ENCODE data around the gene PRKCZ. TPM values are rescaled to one million over a fixed set of nuclear protein-coding genes. Genes with fewer than 3 reads are reported as not detected.
A peak's percentile ranks its signal among the peaks of the same experiment; 100 is the strongest.

The PRKCZ gene
- total and polyA plus RNA-seq, 2 donors (not counting 1 experiment from before 2014, with no cell fraction given): 1.6 to 2.0 TPM

- TF ChIP-seq CTCF (conservative IDR thresholded peaks at IDR 0.05 in 1 of 2, IDR thresholded peaks at IDR 0.05 in 1 of 2; ENCODE audit: low read depth in 1 of 2, low read length in 2 of 2) (no peak), EZH2 (IDR thresholded peaks at IDR 0.05; ENCODE audit: low read length, missing control alignments) (no peak)
- H3K36me3 ChIP-seq (ENCODE audit: control insufficient read depth, insufficient read depth, low read length): no peaks in the 10 kb centered on the region
- H3K4me3 ChIP-seq (replicated peaks in 1 of 4; ENCODE audit: control extremely low read depth in 1 of 4, insufficient read depth in 1 of 4, low read depth in 3 of 4, low read length in 4 of 4): no peak overlapping the region
- no peak overlapping the region for H3K9ac ChIP-seq (ENCODE audit: insufficient read depth, low read length)
- H4K20me1 ChIP-seq (ENCODE audit: control insufficient read depth, extremely low read depth, insufficient read depth, low read length): no peaks in the 10 kb centered on the region
- peaks cover 2% of the 10 kb centered on the region for H3K27me3 ChIP-seq (ENCODE audit: control insufficient read depth, insufficient read depth, low read length)
- no peak overlapping the region for H3K4me2 ChIP-seq (ENCODE audit: extremely low read depth, insufficient read depth, low read length)
- no peak overlapping the region for H2AFZ ChIP-seq (ENCODE audit: low read length)
- H3K27ac ChIP-seq (ENCODE audit: insufficient read depth, low read length): no peak overlapping the region
- no peaks in the 10 kb centered on the region for H3K4me1 ChIP-seq (ENCODE audit: control insufficient read depth, extremely low read depth, insufficient read depth, low read length)
- H3K9me3 ChIP-seq (ENCODE audit: control insufficient read depth, insufficient read depth, low read depth, low read length): no peaks in the 10 kb centered on the region
- DNase-seq (ENCODE audit: low read depth in 2 of 2): no peak
- no peaks in the 10 kb centered on the region for H3K79me2 ChIP-seq (ENCODE audit: control insufficient read depth, insufficient read depth, low read length)
Observed at GRCh38 chr1:2042830-2043773, 7.1 kb upstream of the PRKCZ start.

GRCh38 chr1:2043886-2044285 is 6.3 kb upstream of the PRKCZ start:
- no peak for TF ChIP-seq EZH2 (IDR thresholded peaks at IDR 0.05; ENCODE audit: low read length, missing control alignments)
- TF ChIP-seq CTCF (conservative IDR thresholded peaks at IDR 0.05 in 1 of 2, IDR thresholded peaks at IDR 0.05 in 1 of 2; ENCODE audit: low read depth in 1 of 2, low read length in 2 of 2): no peak
- Histone ChIP-seq H3K4me1 (ENCODE audit: control insufficient read depth, extremely low read depth, insufficient read depth, low read length) (no peaks in the 10 kb centered on the region), H3K27ac (ENCODE audit: insufficient read depth, low read length) (no peak overlapping the region), H3K4me3 (replicated peaks in 1 of 4; ENCODE audit: control extremely low read depth in 1 of 4, insufficient read depth in 1 of 4, low read depth in 3 of 4, low read length in 4 of 4) (no peak overlapping the region), H3K9me3 (ENCODE audit: control insufficient read depth, insufficient read depth, low read depth, low read length) (no peaks in the 10 kb centered on the region), H2AFZ (ENCODE audit: low read length) (no peak overlapping the region), H3K27me3 (ENCODE audit: control insufficient read depth, insufficient read depth, low read length) (peaks cover 2% of the 10 kb centered on the region), H3K36me3 (ENCODE audit: control insufficient read depth, insufficient read depth, low read length) (no peaks in the 10 kb centered on the region), H3K9ac (ENCODE audit: insufficient read depth, low read length) (no peak overlapping the region), H4K20me1 (ENCODE audit: control insufficient read depth, extremely low read depth, insufficient read depth, low read length) (no peaks in the 10 kb centered on the region), H3K79me2 (ENCODE audit: control insufficient read depth, insufficient read depth, low read length) (no peaks in the 10 kb centered on the region), H3K4me2 (ENCODE audit: extremely low read depth, insufficient read depth, low read length) (no peak overlapping the region)
- no peak for DNase-seq (ENCODE audit: low read depth in 2 of 2)

- Histone ChIP-seq H3K79me2 (ENCODE audit: control insufficient read depth, insufficient read depth, low read length) (no peaks in the 10 kb centered on the region), H3K9me3 (ENCODE audit: control insufficient read depth, insufficient read depth, low read depth, low read length) (no peaks in the 10 kb centered on the region), H2AFZ (ENCODE audit: low read length) (no peak overlapping the region), H3K4me2 (ENCODE audit: extremely low read depth, insufficient read depth, low read length) (no peak overlapping the region), H3K27me3 (ENCODE audit: control insufficient read depth, insufficient read depth, low read length) (peaks cover 9% of the 10 kb centered on the region), H3K4me1 (ENCODE audit: control insufficient read depth, extremely low read depth, insufficient read depth, low read length) (no peaks in the 10 kb centered on the region), H3K9ac (ENCODE audit: insufficient read depth, low read length) (no peak overlapping the region), H3K4me3 (replicated peaks in 1 of 4; ENCODE audit: control extremely low read depth in 1 of 4, insufficient read depth in 1 of 4, low read depth in 3 of 4, low read length in 4 of 4) (no peak overlapping the region), H3K27ac (ENCODE audit: insufficient read depth, low read length) (no peak overlapping the region), H3K36me3 (ENCODE audit: control insufficient read depth, insufficient read depth, low read length) (no peaks in the 10 kb centered on the region), H4K20me1 (ENCODE audit: control insufficient read depth, extremely low read depth, insufficient read depth, low read length) (no peaks in the 10 kb centered on the region)
- DNase-seq (ENCODE audit: low read depth in 2 of 2): peak; percentile 18 to 19
- no peak for TF ChIP-seq EZH2 (IDR thresholded peaks at IDR 0.05; ENCODE audit: low read length, missing control alignments)
- TF ChIP-seq CTCF (conservative IDR thresholded peaks at IDR 0.05 in 1 of 2, IDR thresholded peaks at IDR 0.05 in 1 of 2; ENCODE audit: low read depth in 1 of 2, low read length in 2 of 2): peak; percentile 47 to 55
Observed at GRCh38 chr1:2044510-2045319, 5.5 kb upstream of the PRKCZ start.
